Choroid plexus epithelial cell (primary cell): ENCODE data around the gene LRRC75B.
A peak's percentile ranks its signal among the peaks of the same experiment; 100 is the strongest.
"Not testable (repeated sequence)": the region's sequence is repeated elsewhere in the genome, so short reads cannot be mapped to it uniquely, and the experiment has no call there.

Experiments used
- DNase-seq: peaks from one replicate; pipeline ENCODE4 v3.0.0-alpha.2; 2010; ENCODE audit warnings: low read depth
- H3K4me3 ChIP-seq: 2 replicates; pipeline ENCODE4 v1.5.1; 2011; ENCODE audit warnings: low read depth, mild to moderate bottlenecking, control low read depth, low read length, moderate library complexity
- CTCF ChIP-seq: conservative IDR thresholded peaks from 2 replicates; pipeline ENCODE4 v1.5.1; 2011; ENCODE audit warnings: low read depth, mild to moderate bottlenecking, control low read depth, inconsistent platforms, low read length, moderate library complexity

LRRC75B gene

GRCh38 chr22:24554313-24555164 lies 38.3 kb downstream of the LRRC75B start, which contains the start of gene GUCD1:
TSS of gene GUCD1 (minus strand) at chr22:24555138. CDS start at chr22:24554991, 147 bp downstream.
- no peak for TF ChIP-seq CTCF
- peak; percentile 51 for DNase-seq
- H3K4me3 ChIP-seq: peak within 1 kb of the TSS; percentile 99

GRCh38 chr22:24553597-24554312 lies 39.1 kb downstream of the LRRC75B start:
- peak; percentile 41 for DNase-seq
- H3K4me3 ChIP-seq: peak overlapping the region; percentile 94
- no peak for TF ChIP-seq CTCF

DNA sequence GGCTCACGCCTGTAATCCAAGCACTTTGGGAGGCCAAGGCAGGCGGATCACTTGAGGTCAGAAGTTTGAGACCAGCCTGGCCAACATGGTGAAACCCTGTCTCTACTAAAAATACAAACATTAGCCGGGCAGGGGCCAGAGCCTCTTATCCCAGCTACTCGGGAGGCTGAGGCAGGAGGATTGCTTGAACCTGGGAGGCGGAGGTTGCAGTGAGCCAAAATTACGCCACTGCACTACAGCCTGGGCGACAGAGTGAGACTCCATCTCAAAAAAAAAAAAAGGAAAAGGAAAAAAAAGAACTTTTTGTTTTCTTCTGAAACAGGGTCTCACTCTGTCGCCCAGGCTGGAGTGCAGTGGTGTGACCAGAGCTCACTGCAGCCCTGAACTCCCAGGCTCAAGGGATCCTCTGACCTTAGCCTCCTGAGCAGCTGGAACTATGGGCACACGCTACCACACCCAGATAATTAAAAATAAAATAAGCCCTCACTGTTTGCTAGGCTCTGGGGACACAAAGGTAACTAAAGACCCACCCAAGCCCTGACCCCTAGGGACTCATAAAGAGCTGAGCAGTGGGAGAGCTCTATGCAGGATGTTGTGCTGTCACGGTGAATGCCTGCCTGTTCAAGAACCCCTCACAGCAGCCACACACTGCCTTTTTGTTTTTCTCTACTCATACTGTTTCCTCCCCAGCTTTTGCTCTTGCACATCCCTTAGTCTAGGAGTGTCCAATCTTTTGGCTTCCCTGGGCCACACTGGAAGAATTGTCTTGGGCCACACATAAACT lies 40.2 kb downstream of the LRRC75B start:
- not testable (repeated sequence) for DNase-seq, H3K4me3 ChIP-seq

GRCh38 chr22:24550902-24551435 lies 41.9 kb downstream of the LRRC75B start:
- TF ChIP-seq CTCF: no peak
- DNase-seq: no peak
- H3K4me3 ChIP-seq: no peak overlapping the region

- no peak overlapping the region for H3K4me3 ChIP-seq
- peak; percentile 13 for DNase-seq
- no peak for TF ChIP-seq CTCF
These were observed 42.6 kb downstream of the LRRC75B start for GRCh38 chr22:24550028-24550901.

DNA sequence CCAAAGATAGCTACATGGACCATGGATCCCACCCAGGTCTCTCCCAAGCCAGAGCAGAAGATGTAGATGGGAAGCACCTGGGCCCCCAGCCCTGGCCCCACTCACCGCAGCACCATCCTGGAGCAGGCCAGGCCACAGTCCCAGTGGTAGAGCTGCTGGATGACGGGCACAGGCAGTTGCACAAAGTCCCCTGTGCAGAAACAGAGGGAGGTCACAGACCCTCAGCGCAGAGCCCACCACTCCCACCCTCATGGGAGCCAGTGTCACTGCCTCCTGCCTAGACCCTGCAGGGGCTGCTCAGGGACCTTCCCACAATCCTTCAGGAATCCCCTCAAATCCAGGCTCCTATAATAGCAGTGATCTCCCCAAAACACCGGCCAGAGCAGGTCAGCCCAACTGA lies 44.1 kb downstream of the LRRC75B start:
- no peak for DNase-seq
- H3K4me3 ChIP-seq: no peak overlapping the region
- no peak for TF ChIP-seq CTCF
